ENCODE results near the gene CAMK1G. TPM values are rescaled to one million over a fixed set of nuclear protein-coding genes. Genes with fewer than 3 reads are reported as not detected.

The CAMK1G gene
- polyA plus RNA-seq, 1 donor (not counting 4 experiments of a cell fraction or from before 2014, with no cell fraction given), result not detected

GRCh38 chr1:209627027-209627731 is 43.7 kb downstream of the CAMK1G start:
- dilution Hi-C loops (cut with MboI; ENCODE audit: extremely low pct_ligation_motif_present, low sequenced_read_pairs), result no loop called here
- Histone ChIP-seq H3K9me1 (ENCODE audit: control insufficient read depth, extremely low read depth, insufficient read depth, low read length) (no peaks in the 10 kb centered on the region), H3K79me2 (ENCODE audit: control insufficient read depth, insufficient read depth, low read length) (no peaks in the 10 kb centered on the region), H3K27ac (ENCODE audit: control insufficient read depth, insufficient read depth, low read length) (peak overlapping the region; percentile 25), H3K4me1 (ENCODE audit: control insufficient read depth, extremely low read depth, insufficient read depth, low read length) (no peaks in the 10 kb centered on the region), H3K9ac (ENCODE audit: control insufficient read depth, extremely low read depth, insufficient read depth, low read length) (no peak overlapping the region), H3K9me3 (ENCODE audit: control insufficient read depth, low read depth, low read length) (no peaks in the 10 kb centered on the region), H4K20me1 (ENCODE audit: control insufficient read depth, extremely low read depth, insufficient read depth, low read length) (peaks cover 89% of the 10 kb centered on the region), H3K27me3 (ENCODE audit: control insufficient read depth, extremely low read depth, insufficient read depth, low read length) (no peaks in the 10 kb centered on the region), H3K36me3 (ENCODE audit: control insufficient read depth in 2 of 2, extremely low read depth in 1 of 2, insufficient read depth in 2 of 2, low read length in 2 of 2) (peaks cover 67 to 98% of the 10 kb centered on the region in 2 experiments), H2AFZ (ENCODE audit: control insufficient read depth, low read length) (no peak overlapping the region), H3K4me2 (ENCODE audit: control insufficient read depth, extremely low read depth, insufficient read depth, low read depth, low read length) (no peak overlapping the region), H3K4me3 (ENCODE audit: control insufficient read depth in 2 of 3, extremely low read depth in 1 of 3, insufficient read depth in 2 of 3, low read depth in 1 of 3, low read length in 3 of 3) (no peak overlapping the region)
- TF ChIP-seq CTCF (optimal IDR thresholded peaks at IDR 0.05 in 1 of 3, IDR thresholded peaks at IDR 0.05 in 1 of 3, conservative IDR thresholded peaks at IDR 0.05 in 1 of 3; ENCODE audit: extremely low read depth in 1 of 3, insufficient read depth in 2 of 3, low read length in 3 of 3), result no peak
- TF ChIP-seq EZH2 (IDR thresholded peaks at IDR 0.05; ENCODE audit: low read length), result no peak
- DNase-seq (ENCODE audit: low read depth, low spot score) (no peak), FAIRE-seq (no peak)

GRCh38 chr1:209627732-209628196 is 44.2 kb downstream of the CAMK1G start:
- Histone ChIP-seq H3K27ac (ENCODE audit: control insufficient read depth, insufficient read depth, low read length) (peak overlapping the region; percentile 25), H3K4me3 (ENCODE audit: control insufficient read depth in 2 of 3, extremely low read depth in 1 of 3, insufficient read depth in 2 of 3, low read depth in 1 of 3, low read length in 3 of 3) (no peak overlapping the region), H3K79me2 (ENCODE audit: control insufficient read depth, insufficient read depth, low read length) (peaks cover 1% of the 10 kb centered on the region), H3K36me3 (ENCODE audit: control insufficient read depth in 2 of 2, extremely low read depth in 1 of 2, insufficient read depth in 2 of 2, low read length in 2 of 2) (peaks cover 68 to 97% of the 10 kb centered on the region in 2 experiments), H3K9me1 (ENCODE audit: control insufficient read depth, extremely low read depth, insufficient read depth, low read length) (no peaks in the 10 kb centered on the region), H3K27me3 (ENCODE audit: control insufficient read depth, extremely low read depth, insufficient read depth, low read length) (no peaks in the 10 kb centered on the region), H4K20me1 (ENCODE audit: control insufficient read depth, extremely low read depth, insufficient read depth, low read length) (peaks cover 93% of the 10 kb centered on the region), H2AFZ (ENCODE audit: control insufficient read depth, low read length) (no peak overlapping the region), H3K9me3 (ENCODE audit: control insufficient read depth, low read depth, low read length) (no peaks in the 10 kb centered on the region), H3K4me1 (ENCODE audit: control insufficient read depth, extremely low read depth, insufficient read depth, low read length) (no peaks in the 10 kb centered on the region), H3K4me2 (ENCODE audit: control insufficient read depth, extremely low read depth, insufficient read depth, low read depth, low read length) (no peak overlapping the region), H3K9ac (ENCODE audit: control insufficient read depth, extremely low read depth, insufficient read depth, low read length) (no peak overlapping the region)
- TF ChIP-seq EZH2 (IDR thresholded peaks at IDR 0.05; ENCODE audit: low read length) (no peak), CTCF (optimal IDR thresholded peaks at IDR 0.05 in 1 of 3, IDR thresholded peaks at IDR 0.05 in 1 of 3, conservative IDR thresholded peaks at IDR 0.05 in 1 of 3; ENCODE audit: extremely low read depth in 1 of 3, insufficient read depth in 2 of 3, low read length in 3 of 3) (peak in 2 of 3 experiments; percentile 93 to 97)
- dilution Hi-C loops (cut with MboI; ENCODE audit: extremely low pct_ligation_motif_present, low sequenced_read_pairs), result no loop called here
- FAIRE-seq (peak; percentile 71), DNase-seq (ENCODE audit: low read depth, low spot score) (no peak)
